Osteocyte (in vitro differentiated cells): ENCODE measurements around the gene ARSB. TPM values are rescaled to one million over a fixed set of nuclear protein-coding genes. Genes with fewer than 3 reads are reported as not detected.

Source experiments
- DNase-seq: peaks from one replicate; pipeline ENCODE4 v3.0.0; 2021; ENCODE audit warnings: mixed read lengths; ENCODE audit not compliant: unreplicated experiment; ENCODE audit errors: extremely low spot score
- H3K27ac Mint-ChIP-seq: one replicate; pipeline ENCODE4 v1.8.0; 2021; ENCODE audit warnings: mild to moderate bottlenecking, mixed read lengths; ENCODE audit not compliant: unreplicated experiment
- H3K27me3 Mint-ChIP-seq: one replicate; pipeline ENCODE4 v1.8.0; 2021; ENCODE audit warnings: mixed read lengths; ENCODE audit not compliant: unreplicated experiment
- H3K36me3 Mint-ChIP-seq: one replicate; pipeline ENCODE4 v1.8.0; 2021; ENCODE audit warnings: mixed read lengths; ENCODE audit not compliant: unreplicated experiment
- H3K4me1 Mint-ChIP-seq: one replicate; pipeline ENCODE4 v1.8.0; 2021; ENCODE audit warnings: mixed read lengths; ENCODE audit not compliant: unreplicated experiment
- H3K4me3 Mint-ChIP-seq: one replicate; pipeline ENCODE4 v1.8.0; 2021; ENCODE audit warnings: mild to moderate bottlenecking, moderate library complexity, mixed read lengths; ENCODE audit not compliant: unreplicated experiment
- H3K9me3 Mint-ChIP-seq: one replicate; pipeline ENCODE4 v1.8.0; 2021; ENCODE audit warnings: mixed read lengths; ENCODE audit not compliant: unreplicated experiment
- total RNA-seq: library from RNA; stranded (reverse); gene quantifications from 2 replicates; pipeline ENCODE4 v1.2.1, GENCODE V29; 2021
- TF ChIP-seq, protein P1 (sequence below): fragments of 200-600 bp; sonication (generic); IDR thresholded peaks from 2 replicates; pipeline ENCODE4 v1.5.0; 2021; ENCODE audit warnings: antibody characterized with exemption, mild to moderate bottlenecking, moderate library complexity

ARSB gene
- total RNA-seq, 1 donor from 2014 or later = 34.9 TPM

DNA sequence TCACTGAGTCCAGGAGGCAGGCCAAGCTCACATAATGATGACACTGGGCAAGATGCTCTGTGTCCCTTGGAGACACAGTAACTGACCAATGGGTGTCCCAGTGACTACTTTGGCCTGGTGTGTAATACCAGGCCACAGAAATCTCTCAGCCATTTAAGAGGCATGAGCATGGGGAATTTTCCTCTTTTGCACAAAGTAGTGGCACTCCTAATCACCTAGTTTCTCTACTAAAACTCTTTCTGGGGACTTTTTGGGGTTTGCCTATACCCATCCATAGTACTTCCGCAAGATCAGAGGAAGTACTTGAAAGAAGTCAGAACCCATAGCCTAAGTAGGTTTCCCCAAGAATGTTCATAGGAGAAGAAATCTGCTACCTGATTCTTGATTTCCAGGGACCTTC is 161.9 kb downstream of the ARSB start:
- H3K9me3 Mint-ChIP-seq = no peaks in the 10 kb centered on the region
- no peak for DNase-seq
- peaks cover 54% of the 10 kb centered on the region for H3K4me1 Mint-ChIP-seq
- peaks cover 8% of the 10 kb centered on the region for H3K36me3 Mint-ChIP-seq
- no peak overlapping the region for H3K27ac Mint-ChIP-seq
- no peaks in the 10 kb centered on the region for H3K27me3 Mint-ChIP-seq
- no peak overlapping the region for H3K4me3 Mint-ChIP-seq
- TF ChIP-seq, protein P1, sequence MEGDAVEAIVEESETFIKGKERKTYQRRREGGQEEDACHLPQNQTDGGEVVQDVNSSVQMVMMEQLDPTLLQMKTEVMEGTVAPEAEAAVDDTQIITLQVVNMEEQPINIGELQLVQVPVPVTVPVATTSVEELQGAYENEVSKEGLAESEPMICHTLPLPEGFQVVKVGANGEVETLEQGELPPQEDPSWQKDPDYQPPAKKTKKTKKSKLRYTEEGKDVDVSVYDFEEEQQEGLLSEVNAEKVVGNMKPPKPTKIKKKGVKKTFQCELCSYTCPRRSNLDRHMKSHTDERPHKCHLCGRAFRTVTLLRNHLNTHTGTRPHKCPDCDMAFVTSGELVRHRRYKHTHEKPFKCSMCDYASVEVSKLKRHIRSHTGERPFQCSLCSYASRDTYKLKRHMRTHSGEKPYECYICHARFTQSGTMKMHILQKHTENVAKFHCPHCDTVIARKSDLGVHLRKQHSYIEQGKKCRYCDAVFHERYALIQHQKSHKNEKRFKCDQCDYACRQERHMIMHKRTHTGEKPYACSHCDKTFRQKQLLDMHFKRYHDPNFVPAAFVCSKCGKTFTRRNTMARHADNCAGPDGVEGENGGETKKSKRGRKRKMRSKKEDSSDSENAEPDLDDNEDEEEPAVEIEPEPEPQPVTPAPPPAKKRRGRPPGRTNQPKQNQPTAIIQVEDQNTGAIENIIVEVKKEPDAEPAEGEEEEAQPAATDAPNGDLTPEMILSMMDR = no peak

DNA sequence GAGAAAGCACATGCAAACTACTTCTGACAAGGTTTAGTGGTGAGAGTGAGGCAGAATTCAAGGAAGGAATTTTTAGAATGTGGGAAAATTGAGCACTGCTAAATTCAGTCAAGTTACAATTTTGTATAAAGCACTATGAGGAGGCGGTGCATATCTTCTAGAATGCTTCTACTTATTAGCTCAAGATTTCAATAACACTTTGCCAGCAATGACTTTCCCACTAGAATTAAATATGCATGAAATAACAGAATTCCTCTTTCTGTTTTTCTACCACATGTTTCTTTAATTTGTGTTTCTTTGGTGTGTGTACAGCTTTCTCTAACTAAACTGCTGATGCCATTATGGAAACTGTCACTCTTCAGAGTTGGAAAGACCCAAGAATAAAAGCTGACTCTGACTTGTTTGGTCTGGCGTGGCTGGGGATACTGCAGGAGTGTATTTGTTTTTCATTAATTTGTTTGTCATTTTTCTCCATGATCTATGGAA is 163.5 kb downstream of the ARSB start:
- peaks cover 54% of the 10 kb centered on the region for H3K4me1 Mint-ChIP-seq
- peak overlapping the region; percentile 71 for H3K27ac Mint-ChIP-seq
- no peak overlapping the region for H3K4me3 Mint-ChIP-seq
- H3K9me3 Mint-ChIP-seq = no peaks in the 10 kb centered on the region
- no peak for DNase-seq
- H3K27me3 Mint-ChIP-seq = no peaks in the 10 kb centered on the region
- H3K36me3 Mint-ChIP-seq = peaks cover 11% of the 10 kb centered on the region
- TF ChIP-seq, protein P1 = no peak

DNA sequence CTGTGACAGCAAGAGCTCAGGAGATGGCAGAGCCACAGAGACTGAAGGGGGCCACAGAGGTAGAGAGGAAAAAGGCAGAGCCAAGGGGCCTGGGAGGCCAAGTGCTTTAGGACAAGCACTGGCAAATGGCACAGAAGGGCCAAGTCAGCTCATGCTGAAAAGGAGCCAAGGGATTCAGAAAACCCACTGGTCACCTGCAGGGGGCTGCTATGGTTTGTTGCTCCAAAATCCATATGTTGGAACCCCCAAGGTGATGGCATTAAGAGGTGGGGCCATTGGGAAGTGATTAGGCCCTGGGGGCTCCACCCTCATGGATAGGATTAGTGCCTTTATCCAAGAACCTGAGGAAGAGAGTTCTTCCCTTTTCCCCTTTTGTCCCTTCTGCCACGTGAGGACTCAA is 165.4 kb downstream of the ARSB start:
- Mint-ChIP-seq H3K4me3 (no peak overlapping the region), H3K4me1 (peaks cover 43% of the 10 kb centered on the region), H3K27ac (no peak overlapping the region), H3K27me3 (no peaks in the 10 kb centered on the region), H3K9me3 (no peaks in the 10 kb centered on the region), H3K36me3 (peaks cover 15% of the 10 kb centered on the region)
- DNase-seq = no peak
- TF ChIP-seq, protein P1 = no peak

DNA sequence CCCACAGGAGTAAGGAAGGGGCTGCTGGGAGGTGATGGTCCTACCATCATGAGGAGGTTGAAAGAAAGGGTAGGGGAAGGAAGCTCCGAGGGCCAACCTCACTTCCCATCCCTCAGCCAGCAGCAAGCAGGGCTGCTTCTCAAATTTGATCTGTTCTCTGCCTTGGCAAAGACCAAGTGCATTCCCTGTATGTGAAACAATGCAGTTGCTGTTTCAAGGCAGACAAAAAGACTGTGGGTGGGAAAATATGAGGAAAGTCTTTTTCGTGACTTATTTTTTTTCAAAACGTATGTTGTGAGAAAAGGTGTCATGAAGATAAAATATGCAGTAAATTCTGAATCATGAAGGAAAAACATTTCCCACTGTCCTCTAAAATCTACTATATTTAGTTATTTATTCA is 165.9 kb downstream of the ARSB start:
- H3K27ac Mint-ChIP-seq = peak overlapping the region; percentile 5
- H3K9me3 Mint-ChIP-seq = no peaks in the 10 kb centered on the region
- TF ChIP-seq, protein P1 = no peak
- peaks cover 15% of the 10 kb centered on the region for H3K36me3 Mint-ChIP-seq
- H3K27me3 Mint-ChIP-seq = no peaks in the 10 kb centered on the region
- peaks cover 44% of the 10 kb centered on the region for H3K4me1 Mint-ChIP-seq
- H3K4me3 Mint-ChIP-seq = no peak overlapping the region
- no peak for DNase-seq

DNA sequence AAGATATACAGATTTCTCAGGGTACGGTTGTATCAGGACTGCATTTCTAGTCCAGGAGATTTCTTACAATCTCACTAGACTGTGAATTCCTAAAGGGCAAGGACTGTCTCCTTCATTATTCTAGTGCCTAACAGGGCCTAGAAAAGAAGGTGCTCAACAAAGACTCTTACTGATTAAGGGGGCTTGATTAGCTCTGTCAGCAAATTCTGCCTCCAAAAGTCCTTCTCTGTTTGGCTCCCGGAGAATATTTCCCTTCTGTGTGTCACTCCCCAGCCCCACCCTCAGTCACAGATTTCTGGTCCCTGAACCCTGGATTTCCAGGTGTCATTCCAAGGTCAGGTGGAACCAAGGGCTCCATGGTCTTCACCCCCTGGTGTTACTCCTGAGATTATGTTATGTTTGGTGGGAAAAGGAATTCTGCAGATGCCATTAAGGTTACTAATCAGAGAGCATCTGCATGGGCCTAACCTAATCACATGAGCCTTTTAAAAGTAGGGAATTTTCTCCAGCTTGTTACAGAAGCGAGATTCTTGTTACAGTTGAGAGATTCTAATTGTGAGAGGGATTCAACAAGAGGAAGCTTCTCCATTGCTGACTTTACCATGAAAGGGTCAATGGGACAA is 168.9 kb downstream of the ARSB start:
- peaks cover 38% of the 10 kb centered on the region for H3K4me1 Mint-ChIP-seq
- TF ChIP-seq, protein P1 = no peak
- H3K27me3 Mint-ChIP-seq = no peaks in the 10 kb centered on the region
- H3K4me3 Mint-ChIP-seq = no peak overlapping the region
- DNase-seq = no peak
- H3K9me3 Mint-ChIP-seq = no peaks in the 10 kb centered on the region
- H3K36me3 Mint-ChIP-seq = peaks cover 9% of the 10 kb centered on the region
- H3K27ac Mint-ChIP-seq = no peak overlapping the region
